Neural progenitor cell (in vitro differentiated cells): ENCODE measurements around the gene ST7. TPM values are rescaled to one million over a fixed set of nuclear protein-coding genes. Genes with fewer than 3 reads are reported as not detected.

Source experiments
- DNase-seq: peaks from one replicate; pipeline ENCODE4 v3.0.0-alpha.2; 2016; ENCODE audit warnings: low spot score
- H2AFZ ChIP-seq: fragments of 200-600 bp; sonication (generic); replicated peaks from 2 replicates; pipeline ENCODE4 v1.6.1; 2016; ENCODE audit warnings: antibody characterized with exemption
- H3F3A ChIP-seq: fragments of 200-600 bp; sonication (generic); 2 replicates; pipeline ENCODE4 v1.6.1; 2016; ENCODE audit warnings: antibody characterized with exemption, low read depth
- H3K27ac ChIP-seq: fragments of 200-600 bp; sonication (generic); 2 replicates; pipeline ENCODE4 v1.5.1; 2016; ENCODE audit warnings: mild to moderate bottlenecking
- H3K27me3 ChIP-seq: fragments of 200-600 bp; sonication (generic); 2 replicates; pipeline ENCODE4 v1.6.1; 2016; ENCODE audit warnings: mild to moderate bottlenecking, moderate library complexity
- H3K36me3 ChIP-seq: fragments of 200-600 bp; sonication (generic); 2 replicates; pipeline ENCODE4 v1.5.1; 2016
- H3K4me1 ChIP-seq: fragments of 200-600 bp; sonication (generic); 2 replicates; pipeline ENCODE4 v1.6.1; 2016; ENCODE audit warnings: mixed run types
- H3K4me2 ChIP-seq: fragments of 200-600 bp; sonication (generic); 2 replicates; pipeline ENCODE4 v1.6.1; 2016
- H3K4me3 ChIP-seq: fragments of 200-600 bp; sonication (generic); 2 replicates; pipeline ENCODE4 v1.5.1; 2016
- H3K79me2 ChIP-seq: fragments of 200-600 bp; sonication (generic); 2 replicates; pipeline ENCODE4 v1.6.1; 2016; ENCODE audit warnings: low read depth
- H3K9ac ChIP-seq: fragments of 200-600 bp; sonication (generic); 2 replicates; pipeline ENCODE4 v1.6.1; 2016
- H3K9me3 ChIP-seq: fragments of 200-600 bp; sonication (generic); 2 replicates; pipeline ENCODE4 v1.5.1; 2016; ENCODE audit warnings: low read depth
- H4K20me1 ChIP-seq: fragments of 200-600 bp; sonication (generic); 2 replicates; pipeline ENCODE4 v1.6.1; 2016; ENCODE audit warnings: low read depth
- H3K27ac Mint-ChIP-seq: 3 replicates; pipeline ENCODE4 v1.8.0; 2021; ENCODE audit warnings: mixed read lengths
- H3K27me3 Mint-ChIP-seq: 2 replicates; pipeline ENCODE4 v1.8.0; 2022; ENCODE audit warnings: low read depth, mild to moderate bottlenecking, inconsistent platforms, moderate library complexity, mixed read lengths; ENCODE audit not compliant: insufficient read depth
- H3K36me3 Mint-ChIP-seq: 3 replicates; pipeline ENCODE4 v1.8.0; 2021; ENCODE audit warnings: mixed read lengths
- H3K4me1 Mint-ChIP-seq: 3 replicates; pipeline ENCODE4 v1.8.0; 2021; ENCODE audit warnings: mixed read lengths
- H3K4me3 Mint-ChIP-seq: 3 replicates; pipeline ENCODE4 v1.8.0; 2021; ENCODE audit warnings: mild to moderate bottlenecking, moderate library complexity, mixed read lengths
- H3K9me3 Mint-ChIP-seq: 3 replicates; pipeline ENCODE4 v1.8.0; 2020; ENCODE audit warnings: mixed read lengths
- EZH2 ChIP-seq: fragments of 200-600 bp; sonication (generic); IDR thresholded peaks from 2 replicates; pipeline ENCODE4 v1.6.1; 2017; ENCODE audit warnings: antibody characterized with exemption, mild to moderate bottlenecking, moderate library complexity
- EZH2phosphoT487 ChIP-seq: fragments of 200-600 bp; sonication (generic); IDR thresholded peaks from 2 replicates; pipeline ENCODE4 v1.6.1; 2017; ENCODE audit warnings: antibody characterized with exemption
- total RNA-seq: library from RNA; depleted of rRNA; stranded (reverse); fragments of >200 nt; gene quantifications from 2 replicates; pipeline ENCODE4 v1.2.3, GENCODE V29; 2015; ENCODE audit warnings: low replicate concordance
- TF ChIP-seq, protein P1 (sequence below): fragments of 200-600 bp; sonication (generic); IDR thresholded peaks from 2 replicates; pipeline ENCODE4 v1.5.1; 2017; ENCODE audit warnings: antibody characterized with exemption, mild to moderate bottlenecking

ST7 gene
- total RNA-seq, 1 donor from 2014 or later, result 5.8 TPM

DNA sequence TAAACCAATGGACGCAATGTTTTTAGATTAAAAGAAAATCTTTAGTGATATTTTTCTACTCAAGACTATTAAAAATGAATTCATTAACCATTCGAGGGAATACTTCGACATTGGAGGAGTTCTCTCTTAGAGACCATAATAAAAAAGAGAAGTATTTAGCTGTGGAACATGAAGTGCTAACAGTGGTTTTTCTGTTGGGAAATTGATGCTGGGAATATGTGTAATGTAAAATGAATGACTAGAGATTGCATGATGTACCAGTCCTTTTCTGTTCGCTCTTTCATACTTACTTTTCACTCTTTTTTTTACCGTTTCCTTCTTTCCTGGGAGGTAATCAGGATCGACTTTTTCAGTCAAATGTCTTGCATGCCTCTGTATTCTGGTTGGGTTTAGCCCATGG, 41.3 kb downstream of the ST7 start:
- H3K79me2 ChIP-seq, result no peaks in the 10 kb centered on the region
- H3K4me1 Mint-ChIP-seq, result no peaks in the 10 kb centered on the region

DNA sequence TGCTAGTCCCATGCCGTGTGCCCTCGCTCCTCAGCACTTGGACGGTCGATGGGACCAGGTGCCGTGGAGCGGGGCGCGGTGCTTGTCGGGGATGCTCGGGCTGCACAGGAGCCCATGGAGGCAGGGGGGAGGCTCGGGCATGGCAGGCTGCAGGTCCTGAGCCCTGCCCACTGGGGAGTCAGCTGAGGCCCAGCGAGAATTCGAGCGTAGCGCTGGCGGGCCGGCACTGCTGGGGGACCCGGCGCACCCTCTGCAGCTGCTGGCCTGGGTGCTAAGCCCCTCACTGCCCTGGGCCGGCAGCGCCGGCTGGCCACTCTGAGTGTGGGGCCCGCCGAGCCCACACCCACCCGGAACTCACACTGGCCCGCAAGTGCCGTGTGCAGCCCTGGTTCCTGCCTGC, 44.7 kb downstream of the ST7 start:
- no peaks in the 10 kb centered on the region for H3K79me2 ChIP-seq
- Mint-ChIP-seq H3K36me3 (peaks cover 1% of the 10 kb centered on the region), H3K9me3 (peaks cover 3% of the 10 kb centered on the region), H3K4me1 (no peaks in the 10 kb centered on the region), H3K4me3 (no peak overlapping the region), H3K27me3 (peaks cover 2% of the 10 kb centered on the region), H3K27ac (no peak overlapping the region)
- H3K27ac ChIP-seq, result no peak overlapping the region
- no peaks in the 10 kb centered on the region for H3K4me1 ChIP-seq
- no peaks in the 10 kb centered on the region for H3K27me3 ChIP-seq
- H3K4me2 ChIP-seq, result no peak overlapping the region
- TF ChIP-seq EZH2 (no peak), EZH2phosphoT487 (no peak)
- TF ChIP-seq, protein P1, sequence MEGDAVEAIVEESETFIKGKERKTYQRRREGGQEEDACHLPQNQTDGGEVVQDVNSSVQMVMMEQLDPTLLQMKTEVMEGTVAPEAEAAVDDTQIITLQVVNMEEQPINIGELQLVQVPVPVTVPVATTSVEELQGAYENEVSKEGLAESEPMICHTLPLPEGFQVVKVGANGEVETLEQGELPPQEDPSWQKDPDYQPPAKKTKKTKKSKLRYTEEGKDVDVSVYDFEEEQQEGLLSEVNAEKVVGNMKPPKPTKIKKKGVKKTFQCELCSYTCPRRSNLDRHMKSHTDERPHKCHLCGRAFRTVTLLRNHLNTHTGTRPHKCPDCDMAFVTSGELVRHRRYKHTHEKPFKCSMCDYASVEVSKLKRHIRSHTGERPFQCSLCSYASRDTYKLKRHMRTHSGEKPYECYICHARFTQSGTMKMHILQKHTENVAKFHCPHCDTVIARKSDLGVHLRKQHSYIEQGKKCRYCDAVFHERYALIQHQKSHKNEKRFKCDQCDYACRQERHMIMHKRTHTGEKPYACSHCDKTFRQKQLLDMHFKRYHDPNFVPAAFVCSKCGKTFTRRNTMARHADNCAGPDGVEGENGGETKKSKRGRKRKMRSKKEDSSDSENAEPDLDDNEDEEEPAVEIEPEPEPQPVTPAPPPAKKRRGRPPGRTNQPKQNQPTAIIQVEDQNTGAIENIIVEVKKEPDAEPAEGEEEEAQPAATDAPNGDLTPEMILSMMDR, result no peak
- H3K9ac ChIP-seq, result no peak overlapping the region
- H3K36me3 ChIP-seq, result no peaks in the 10 kb centered on the region
- no peaks in the 10 kb centered on the region for H3K9me3 ChIP-seq
- no peak overlapping the region for H2AFZ ChIP-seq
- H3K4me3 ChIP-seq, result no peak overlapping the region
- H3F3A ChIP-seq, result no peaks in the 10 kb centered on the region
- no peaks in the 10 kb centered on the region for H4K20me1 ChIP-seq
- no peak for DNase-seq

More for the DNA sequence above, 41.3 kb downstream of the ST7 start:
- Histone ChIP-seq H3K4me2 (no peak overlapping the region), H3K4me1 (no peaks in the 10 kb centered on the region), H4K20me1 (no peaks in the 10 kb centered on the region), H3K27me3 (no peaks in the 10 kb centered on the region), H2AFZ (no peak overlapping the region), H3K4me3 (no peak overlapping the region), H3F3A (no peaks in the 10 kb centered on the region), H3K36me3 (no peaks in the 10 kb centered on the region), H3K9me3 (no peaks in the 10 kb centered on the region), H3K27ac (no peak overlapping the region), H3K9ac (no peak overlapping the region)
- Mint-ChIP-seq H3K9me3 (peaks cover 13% of the 10 kb centered on the region), H3K27ac (no peak overlapping the region), H3K27me3 (peaks cover 5% of the 10 kb centered on the region), H3K4me3 (no peak overlapping the region), H3K36me3 (peaks cover 7% of the 10 kb centered on the region)
- TF ChIP-seq EZH2 (no peak), EZH2phosphoT487 (no peak)
- TF ChIP-seq, protein P1, result no peak
- DNase-seq, result no peak

DNA sequence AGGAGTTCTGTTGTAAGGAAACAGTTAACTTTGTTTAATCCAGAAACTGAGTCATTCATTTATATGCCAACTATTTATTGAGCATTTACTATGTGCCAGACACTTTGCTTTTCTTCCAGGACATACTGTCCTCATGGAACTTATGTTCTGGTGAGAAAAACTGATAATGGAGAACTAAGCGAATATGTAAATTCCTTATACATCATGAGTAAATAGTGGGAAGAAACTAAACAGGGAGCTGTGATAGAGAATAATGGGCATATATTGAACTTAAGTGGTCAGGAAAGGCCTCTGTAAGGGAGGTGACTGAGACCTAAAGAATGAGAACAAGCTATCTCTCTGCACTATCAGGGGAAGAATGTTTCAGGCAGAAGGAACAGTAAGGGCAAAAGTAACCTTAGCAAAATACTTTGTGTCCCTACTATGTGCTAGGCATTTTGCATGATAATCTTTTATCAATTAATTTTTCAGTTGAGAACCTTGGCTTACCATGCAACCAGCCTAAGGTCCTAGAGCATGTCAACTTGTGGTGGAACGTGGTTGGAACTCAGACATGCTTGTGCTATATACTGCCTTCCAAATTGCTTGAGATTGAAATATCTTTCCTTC, 45.4 kb downstream of the ST7 start:
- Mint-ChIP-seq H3K9me3 (peaks cover 3% of the 10 kb centered on the region), H3K36me3 (peaks cover 1% of the 10 kb centered on the region), H3K4me3 (no peak overlapping the region), H3K27me3 (peaks cover under 1% of the 10 kb centered on the region), H3K4me1 (no peaks in the 10 kb centered on the region), H3K27ac (no peak overlapping the region)
- Histone ChIP-seq H2AFZ (no peak overlapping the region), H3K36me3 (no peaks in the 10 kb centered on the region), H3K4me1 (no peaks in the 10 kb centered on the region), H3K4me3 (no peak overlapping the region), H3K9ac (no peak overlapping the region), H3K27me3 (no peaks in the 10 kb centered on the region), H4K20me1 (no peaks in the 10 kb centered on the region), H3K4me2 (no peak overlapping the region), H3K79me2 (no peaks in the 10 kb centered on the region), H3K9me3 (no peaks in the 10 kb centered on the region), H3K27ac (no peak overlapping the region), H3F3A (no peaks in the 10 kb centered on the region)
- no peak for DNase-seq
- no peak for TF ChIP-seq EZH2phosphoT487
- no peak for TF ChIP-seq EZH2
- TF ChIP-seq, protein P1, result no peak
